Measurements from ENCODE around the gene POLR1D.

The POLR1D gene

GRCh38 chr13:27601803-27602202, 19.9 kb upstream of the POLR1D start:
- TF ChIP-seq CTCF (IDR thresholded peaks at IDR 0.05), result no peak
- Histone ChIP-seq H3K9me3 (no peaks in the 10 kb centered on the region), H3K27ac (no peak overlapping the region), H3K4me1 (peaks cover 0 to 23% (median 2%) of the 10 kb centered on the region in 4 donors), H3K27me3 (no peaks in the 10 kb centered on the region), H3K4me3 (no peak overlapping the region), H3K36me3 (no peaks in the 10 kb centered on the region)
- intact Hi-C loops (cut with DNase I; ENCODE audit: low total_unique reads), result no loop called here
- no peak for DNase-seq

DNA sequence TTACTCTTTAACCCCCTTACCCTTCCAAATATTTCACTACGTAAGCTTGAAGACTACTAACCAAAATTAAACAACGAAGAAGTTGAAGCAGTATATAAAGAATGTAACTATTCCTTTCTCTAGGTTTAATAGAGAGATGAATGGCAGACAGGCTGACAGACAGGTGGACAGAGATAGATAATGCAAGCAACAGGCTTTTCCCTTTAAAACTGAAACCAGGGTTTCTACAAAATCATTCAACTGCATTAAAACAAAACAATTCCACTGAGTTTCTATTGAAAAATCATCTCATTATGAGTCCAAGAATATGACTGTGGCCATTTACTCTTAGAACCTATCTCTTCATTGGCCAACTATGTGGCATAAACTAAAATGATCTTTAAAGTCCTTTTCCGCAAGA, 16.6 kb upstream of the POLR1D start:
- H3K4me1 ChIP-seq, result peaks cover 0 to 34% (median 2%) of the 10 kb centered on the region in 4 donors
- intact Hi-C loops (cut with DNase I; ENCODE audit: low total_unique reads), result no loop called here

GRCh38 chr13:27605610-27606200, 16.0 kb upstream of the POLR1D start:
- Histone ChIP-seq H3K4me3 (no peak overlapping the region), H3K27ac (no peak overlapping the region), H3K9me3 (no peaks in the 10 kb centered on the region), H3K27me3 (no peaks in the 10 kb centered on the region), H3K4me1 (peaks cover 0 to 29% (median 2%) of the 10 kb centered on the region in 4 donors), H3K36me3 (no peaks in the 10 kb centered on the region)
- DNase-seq, result no peak
- intact Hi-C loops (cut with DNase I; ENCODE audit: low total_unique reads), result no loop called here
- no peak for TF ChIP-seq CTCF (IDR thresholded peaks at IDR 0.05)

More for the DNA sequence above, 16.6 kb upstream of the POLR1D start:
- Histone ChIP-seq H3K27me3 (no peaks in the 10 kb centered on the region), H3K9me3 (no peaks in the 10 kb centered on the region), H3K36me3 (no peaks in the 10 kb centered on the region), H3K27ac (no peak overlapping the region), H3K4me3 (no peak overlapping the region)
- no peak for DNase-seq
- TF ChIP-seq CTCF (IDR thresholded peaks at IDR 0.05), result no peak

DNA sequence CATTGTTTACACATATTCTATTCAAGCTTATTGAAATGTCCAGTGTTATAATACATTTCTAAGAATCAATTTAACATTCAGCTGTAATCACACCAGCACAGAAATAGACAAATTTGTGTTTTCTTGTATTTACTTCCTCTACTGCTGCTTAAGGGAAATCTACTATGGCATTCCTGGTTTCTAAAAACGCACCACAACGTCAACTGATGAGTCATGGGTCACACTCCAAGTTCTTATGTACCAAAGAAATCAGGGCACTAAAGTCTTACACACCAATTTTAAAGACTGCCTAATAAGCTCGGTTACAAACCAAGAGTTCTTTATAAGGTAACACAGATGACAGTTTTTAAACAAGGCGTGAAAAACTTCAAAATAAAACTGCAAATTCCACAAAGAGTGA, 14.6 kb upstream of the POLR1D start:
- intact Hi-C loops (cut with DNase I; ENCODE audit: low total_unique reads), result no loop called here
- Histone ChIP-seq H3K9me3 (no peaks in the 10 kb centered on the region), H3K27ac (no peak overlapping the region), H3K4me3 (no peak overlapping the region), H3K4me1 (peaks cover 0 to 29% (median 2%) of the 10 kb centered on the region in 4 donors), H3K36me3 (no peaks in the 10 kb centered on the region), H3K27me3 (no peaks in the 10 kb centered on the region)
- TF ChIP-seq CTCF (IDR thresholded peaks at IDR 0.05), result no peak
- no peak for DNase-seq

DNA sequence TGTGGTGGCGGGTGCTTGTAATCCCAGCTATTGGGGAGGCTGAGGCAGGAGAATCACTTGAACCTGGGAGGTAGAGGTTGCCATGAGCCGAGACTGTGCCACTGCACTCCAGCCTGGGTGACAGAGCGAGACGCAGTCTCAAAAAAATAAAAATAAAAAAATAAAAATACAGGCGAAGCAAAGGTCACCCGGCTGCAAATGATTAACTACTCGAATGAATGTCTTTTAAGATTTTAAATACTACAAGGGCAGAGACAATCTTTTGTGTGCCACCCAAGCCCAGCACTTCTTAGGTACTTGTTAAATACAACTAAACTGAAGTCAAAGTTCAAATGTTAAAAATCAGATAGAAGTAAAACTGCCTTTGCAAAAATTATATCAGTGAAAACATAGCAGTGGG, 8.1 kb upstream of the POLR1D start:
- Histone ChIP-seq H3K27me3 (no peaks in the 10 kb centered on the region), H3K36me3 (no peaks in the 10 kb centered on the region), H3K4me3 (no peak overlapping the region), H3K4me1 (peaks cover 0 to 20% (median 7%) of the 10 kb centered on the region in 4 donors), H3K9me3 (no peaks in the 10 kb centered on the region), H3K27ac (no peak overlapping the region)
- intact Hi-C loops (cut with DNase I; ENCODE audit: low total_unique reads), result loop anchor here (10.0 kb wide), 1 partner anchor 521 kb away; the partner anchor contains the start of gene PAN3
- no peak for DNase-seq
- TF ChIP-seq CTCF (IDR thresholded peaks at IDR 0.05), result no peak
